H1 (cell line): ENCODE measurements around the gene AFF1. TPM values are rescaled to one million over a fixed set of nuclear protein-coding genes. Genes with fewer than 3 reads are reported as not detected.

Experiments used
- CTCF ChIA-PET: fragments of 300-600 bp; sonication (Branson Sonifier 250); formaldehyde crosslinking; loops from one replicate; lab custom pipeline; 2021; ENCODE audit not compliant: partially characterized antibody; lab: Charles Lee
- POLR2A ChIA-PET: fragments of 300-600 bp; sonication (Branson Sonifier 250); formaldehyde crosslinking; loops from one replicate; lab custom pipeline; 2021; ENCODE audit warnings: inconsistent platforms; ENCODE audit not compliant: partially characterized antibody; lab: Charles Lee
- DNase-seq, 2 experiments: peaks; one replicate each; pipeline versions ENCODE4 v3.0.0 to v3.0.0-alpha.2; 2010 to 2022; ENCODE audit warnings: low spot score in 2 of 2, low read depth in 1 of 2, mixed read lengths in 1 of 2
- FAIRE-seq: peaks from 2 replicates; lab custom pipeline; 2011; peaks lifted over from hg19 to GRCh38; lab: Jason Lieb, UNC
- H2AFZ ChIP-seq: 2 replicates; pipeline ENCODE4 v1.8.1; 2012; ENCODE audit warnings: low read length, inconsistent platforms
- H2AK5ac ChIP-seq: 2 replicates; pipeline ENCODE4 v1.6.1; 2013; ENCODE audit warnings: low read depth, low read length
- H2BK120ac ChIP-seq: replicated peaks from 2 replicates; pipeline ENCODE3; 2013; ENCODE audit warnings: low read depth, low read length, inconsistent platforms
- H2BK12ac ChIP-seq: 2 replicates; pipeline ENCODE4 v1.6.1; 2013; ENCODE audit warnings: low read depth, low read length
- H2BK15ac ChIP-seq: 2 replicates; pipeline ENCODE4 v1.6.1; 2013; ENCODE audit warnings: low read length
- H2BK20ac ChIP-seq: 2 replicates; pipeline ENCODE4 v1.6.1; 2013; ENCODE audit warnings: low read length
- H2BK5ac ChIP-seq: 2 replicates; pipeline ENCODE4 v1.6.1; 2013; ENCODE audit warnings: low read depth, low read length
- H3K14ac ChIP-seq: 2 replicates; pipeline ENCODE4 v1.6.1; 2013; ENCODE audit warnings: inconsistent platforms; ENCODE audit not compliant: insufficient read length
- H3K18ac ChIP-seq: 2 replicates; pipeline ENCODE4 v1.6.1; 2013; ENCODE audit warnings: low read length; ENCODE audit errors: extremely low read depth
- H3K23ac ChIP-seq: 2 replicates; pipeline ENCODE4 v1.6.1; 2013; ENCODE audit warnings: inconsistent platforms; ENCODE audit not compliant: insufficient read length
- H3K23me2 ChIP-seq: 2 replicates; pipeline ENCODE4 v1.6.1; 2013; ENCODE audit warnings: low read depth, low read length
- H3K27ac ChIP-seq: 2 replicates; pipeline ENCODE4 v1.6.1; 2011; ENCODE audit warnings: low read depth, low read length, inconsistent platforms
- H3K27me3 ChIP-seq, 4 experiments: replicated peaks in 1 of 4; 1 replicate in 1 of 4; 2 replicates in 3 of 4; pipeline versions ENCODE4 v1.6.1 to v1.8.1; 2011 to 2013; ENCODE audit warnings: low read length in 3 of 4, mild to moderate bottlenecking in 3 of 4, inconsistent platforms in 2 of 4, mixed read lengths in 2 of 4, moderate library complexity in 1 of 4; ENCODE audit not compliant: control insufficient read depth in 3 of 4, insufficient read depth in 3 of 4; ENCODE audit errors: extremely low read depth in 1 of 4
- H3K36me3 ChIP-seq, 4 experiments: 2 replicates each; pipeline versions ENCODE4 v1.6.1 to v1.8.1; 2011 to 2013; ENCODE audit warnings: mild to moderate bottlenecking in 4 of 4, low read length in 3 of 4, moderate library complexity in 2 of 4, control low read depth in 1 of 4, inconsistent platforms in 1 of 4; ENCODE audit not compliant: insufficient read depth in 4 of 4, control insufficient read depth in 2 of 4
- H3K4ac ChIP-seq: replicated peaks from 2 replicates; pipeline ENCODE3; 2013; ENCODE audit warnings: low read length, low read depth, mixed read lengths, inconsistent platforms; ENCODE audit not compliant: insufficient read length
- H3K4me1 ChIP-seq, 4 experiments: replicated peaks in 1 of 4; 1 replicate in 1 of 4; 2 replicates in 3 of 4; pipeline versions ENCODE4 v1.6.1 to v1.8.1; 2011 to 2013; ENCODE audit warnings: low read length in 3 of 4, inconsistent platforms in 2 of 4, mixed read lengths in 1 of 4; ENCODE audit not compliant: insufficient read depth in 4 of 4, control insufficient read depth in 3 of 4
- H3K4me2 ChIP-seq, 2 experiments: 2 replicates each; pipeline versions ENCODE4 v1.6.1 to v1.8.1; 2011 to 2013; ENCODE audit warnings: low read depth in 2 of 2, low read length in 2 of 2, control low read depth in 1 of 2, inconsistent platforms in 1 of 2, mild to moderate bottlenecking in 1 of 2; ENCODE audit not compliant: insufficient read depth in 1 of 2
- H3K4me3 ChIP-seq, 4 experiments: fragments of 200-600, 300-600 bp in 1 of 4; sonication (generic), shearing (Covaris generic), sonication (Bioruptor Twin) in 1 of 4; 2 replicates each; pipeline versions ENCODE4 v1.5.1 to v1.8.1; 2011 to 2016; ENCODE audit warnings: low read length in 4 of 4, low read depth in 3 of 4, control low read depth in 2 of 4, inconsistent platforms in 2 of 4, mild to moderate bottlenecking in 2 of 4, mixed read lengths in 1 of 4, moderate library complexity in 1 of 4; ENCODE audit not compliant: insufficient read depth in 2 of 4; ENCODE audit errors: extremely low read depth in 1 of 4
- H3K56ac ChIP-seq: replicated peaks from 2 replicates; pipeline ENCODE3; 2013; ENCODE audit warnings: low read depth, mild to moderate bottlenecking, mixed read lengths, low read length, inconsistent platforms; ENCODE audit not compliant: insufficient read length
- H3K79me1 ChIP-seq: 2 replicates; pipeline ENCODE4 v1.6.1; 2013; ENCODE audit warnings: low read depth, low read length, control low read depth
- H3K79me2 ChIP-seq, 2 experiments: 2 replicates each; pipeline versions ENCODE4 v1.6.1 to v1.8.1; 2012 to 2013; ENCODE audit warnings: low read length in 2 of 2, mild to moderate bottlenecking in 2 of 2, inconsistent platforms in 1 of 2; ENCODE audit not compliant: insufficient read depth in 2 of 2, control insufficient read depth in 1 of 2
- H3K9ac ChIP-seq, 4 experiments: replicated peaks in 1 of 4; 1 replicate in 1 of 4; 2 replicates in 3 of 4; pipeline versions ENCODE4 v1.6.1 to v1.8.1; 2011 to 2013; ENCODE audit warnings: low read depth in 3 of 4, low read length in 3 of 4, control low read depth in 2 of 4, mild to moderate bottlenecking in 2 of 4, moderate library complexity in 2 of 4, inconsistent platforms in 1 of 4; ENCODE audit errors: extremely low read depth in 1 of 4
- H3K9me3 ChIP-seq, 2 experiments: 2 replicates each; pipeline versions ENCODE4 v1.6.1 to v1.8.1; 2012 to 2013; ENCODE audit warnings: mild to moderate bottlenecking in 2 of 2, moderate library complexity in 2 of 2, control low read depth in 1 of 2, inconsistent platforms in 1 of 2, low read depth in 1 of 2, low read length in 1 of 2, mixed read lengths in 1 of 2; ENCODE audit not compliant: insufficient read depth in 2 of 2
- H4K20me1 ChIP-seq, 2 experiments: replicated peaks in 1 of 2; 2 replicates each; pipeline versions ENCODE3 to v1.8.1; 2011 to 2013; ENCODE audit warnings: inconsistent platforms in 2 of 2, low read length in 2 of 2, mild to moderate bottlenecking in 1 of 2; ENCODE audit not compliant: insufficient read depth in 2 of 2, control insufficient read depth in 1 of 2
- H4K5ac ChIP-seq: 2 replicates; pipeline ENCODE4 v1.6.1; 2013; ENCODE audit warnings: low read length, low read depth, mixed read lengths, inconsistent platforms; ENCODE audit not compliant: insufficient read length
- H4K8ac ChIP-seq: 2 replicates; pipeline ENCODE4 v1.8.0; 2013; ENCODE audit warnings: mild to moderate bottlenecking, moderate library complexity, low read length, inconsistent platforms; ENCODE audit not compliant: insufficient read depth; ENCODE audit errors: extremely low read depth
- H4K91ac ChIP-seq: replicated peaks from 2 replicates; pipeline ENCODE3; 2013; ENCODE audit warnings: low read length, mixed read lengths, inconsistent platforms; ENCODE audit not compliant: insufficient read length
- BACH1 ChIP-seq: IDR thresholded peaks from 2 replicates; pipeline ENCODE4 v1.6.1; 2012; ENCODE audit warnings: low read length, improper control_type of control experiment
- EZH2 ChIP-seq: fragments of 200-600 bp; sonication (generic); IDR thresholded peaks from 2 replicates; pipeline ENCODE4 v1.7.1; 2012; ENCODE audit warnings: low read depth, mild to moderate bottlenecking, moderate library complexity, low read length, inconsistent platforms; ENCODE audit not compliant: severe bottlenecking
- TAF7 ChIP-seq: optimal IDR thresholded peaks from 2 replicates; pipeline ENCODE3; 2011; ENCODE audit warnings: low read depth, mild to moderate bottlenecking, inconsistent platforms, low read length, moderate library complexity, borderline replicate concordance
- WGBS, 2 experiments: shearing (Covaris generic) in 1 of 2; methylation state at CpG; one replicate each; pipeline versions ENCODE4 v1.1.6 to v1.1.7; 2013 to 2015; ENCODE audit warnings: low lambda C conversion rate in 2 of 2, mixed read lengths in 2 of 2, inconsistent platforms in 1 of 2, low coverage in 1 of 2, missing lambda C conversion rate in 1 of 2; ENCODE audit not compliant: insufficient replicate concordance in 2 of 2, insufficient coverage in 1 of 2, insufficient read length in 1 of 2; ENCODE audit errors: extremely low coverage in 1 of 2, missing lambda C conversion rate in 1 of 2; 5-methylcytosine and 5-hydroxymethylcytosine counted together
- polyA plus RNA-seq, 7 experiments: library from polyadenylated mRNA; depleted of rRNA in 3 of 7; stranded (reverse) in 5 of 7; unstranded in 2 of 7; fragments of >200 nt in 5 of 7; fragments of 200-250 nt in 2 of 7; gene quantifications; 1 replicate in 5 of 7; 2 replicates in 1 of 7; 4 replicates in 1 of 7; pipeline versions ENCODE4 v1.2.1 to v1.2.3, GENCODE V29; 2011 to 2013; ENCODE audit warnings: missing spikeins in 2 of 7, mixed read lengths in 2 of 7
- total RNA-seq: library from RNA; stranded (reverse); fragmentation: NEBNext Ultra II Directional; extraction: Animal tissue kit (Norgen Biotek cat#: 25700); gene quantifications from 2 replicates; pipeline ENCODE4 v1.2.1, GENCODE V29; 2021

Gene AFF1
- total and polyA plus RNA-seq, 2 of the 8 experiments (the other 6 are each of a cell fraction or from before 2014, with no cell fraction given) = 14.8 to 85.5 TPM

GRCh38 chr4:86994686-86995085 lies 59.9 kb downstream of the AFF1 start:
- H3K79me1 ChIP-seq = no peaks in the 10 kb centered on the region; the same call in 1 of the 2 replicates
- DNase-seq = no peak
- H3K23me2 ChIP-seq = 0 out of 2 replicates have a peak, but pooled peaks cover 2% of the 10 kb centered on the region
- H2BK20ac ChIP-seq = no peak overlapping the region
- H3K27me3 ChIP-seq = no peaks in the 10 kb centered on the region
- no peak overlapping the region for H4K91ac ChIP-seq
- H3K18ac ChIP-seq = no peak overlapping the region
- no peak overlapping the region for H4K5ac ChIP-seq
- TF ChIP-seq TAF7 (no peak), EZH2 (no peak), BACH1 (no peak)
- H3K4me2 ChIP-seq = no peak overlapping the region
- H2BK5ac ChIP-seq = no peak overlapping the region
- H4K20me1 ChIP-seq = peaks cover 0 to 1% of the 10 kb centered on the region in 2 experiments
- ChIA-PET CTCF (interaction anchor here (0.6 to 1.8 kb wide), 8 partner anchors 12 to 99 kb away, joined by 3 to 4 read pairs (median 4); no protein-coding TSS in a partner anchor), POLR2A (interaction anchor here (1.1 to 4.3 kb wide), 4 partner anchors 11 to 59 kb away, joined by 3 to 30 read pairs (median 5); no protein-coding TSS in a partner anchor)
- peaks cover 0 to 4% (median 1%) of the 10 kb centered on the region in 4 experiments; a peak in 1 of 7 replicates for H3K4me1 ChIP-seq
- no peak overlapping the region for H2BK15ac ChIP-seq
- H2BK12ac ChIP-seq = no peak overlapping the region
- no peaks in the 10 kb centered on the region for H3K9me3 ChIP-seq
- no peak overlapping the region for H2AK5ac ChIP-seq
- peaks cover 0 to 47% of the 10 kb centered on the region in 2 experiments; a peak in 2 of 4 replicates for H3K79me2 ChIP-seq
- no peak overlapping the region for H3K56ac ChIP-seq
- FAIRE-seq = no peak
- 100% methylated on average over 2 of the region's 2 CpGs; no CpG with 5 or more reads in 1 of the 2 experiments for WGBS, 2 experiments
- H3K27ac ChIP-seq = no peak overlapping the region
- H2BK120ac ChIP-seq = no peak overlapping the region
- no peak overlapping the region for H3K23ac ChIP-seq
- no peak overlapping the region for H3K4ac ChIP-seq
- no peak overlapping the region for H4K8ac ChIP-seq
- H3K36me3 ChIP-seq = no peaks in the 10 kb centered on the region
- no peak overlapping the region for H3K14ac ChIP-seq
- H2AFZ ChIP-seq = no peak overlapping the region
- no peak overlapping the region for H3K9ac ChIP-seq
- no peak overlapping the region for H3K4me3 ChIP-seq
